CD14-positive monocyte (primary cell): ENCODE measurements around the gene TOMM6. TPM values are rescaled to one million over a fixed set of nuclear protein-coding genes. Genes with fewer than 3 reads are reported as not detected.

ENCODE experiments used
- DNase-seq, 3 donors: peaks; one replicate each; pipeline ENCODE4 v3.0.0-alpha.2; 2011 to 2022
- H2AFZ ChIP-seq: 2 replicates; pipeline ENCODE4 v1.6.0; 2012; ENCODE audit warnings: mild to moderate bottlenecking, low read depth, low read length, inconsistent platforms; ENCODE audit not compliant: insufficient read depth, poor library complexity, severe bottlenecking
- H3K27ac ChIP-seq, 2 donors: 1 replicate in 1 of 2; 2 replicates in 1 of 2; pipeline ENCODE4 v1.5.1; 2012 to 2013; ENCODE audit warnings: low read length in 2 of 2, control low read depth in 1 of 2, inconsistent platforms in 1 of 2, low read depth in 1 of 2, mild to moderate bottlenecking in 1 of 2
- H3K27me3 ChIP-seq, 2 donors: one replicate each; pipeline versions ENCODE4 v1.6.0 to v1.6.1; 2011 to 2013; ENCODE audit warnings: low read length in 2 of 2; ENCODE audit not compliant: control insufficient read depth in 2 of 2, insufficient read depth in 2 of 2
- H3K36me3 ChIP-seq, 2 donors: replicated peaks in 1 of 2; 1 replicate in 1 of 2; 2 replicates in 1 of 2; pipeline versions ENCODE4 v1.5.1 to v1.6.1; 2012 to 2013; ENCODE audit warnings: low read length in 2 of 2, control low read depth in 1 of 2, inconsistent platforms in 1 of 2, mild to moderate bottlenecking in 1 of 2; ENCODE audit not compliant: insufficient read depth in 2 of 2, control insufficient read depth in 1 of 2
- H3K4me1 ChIP-seq, 2 donors: 1 replicate in 1 of 2; 2 replicates in 1 of 2; pipeline versions ENCODE4 v1.5.1 to v1.6.1; 2012 to 2013; ENCODE audit warnings: low read length in 2 of 2, control low read depth in 1 of 2, inconsistent platforms in 1 of 2, mild to moderate bottlenecking in 1 of 2, moderate library complexity in 1 of 2; ENCODE audit not compliant: insufficient read depth in 2 of 2, control insufficient read depth in 1 of 2
- H3K4me2 ChIP-seq: replicated peaks from 2 replicates; pipeline ENCODE3; 2012; ENCODE audit warnings: low read length, moderate library complexity, mild to moderate bottlenecking; ENCODE audit not compliant: poor library complexity, severe bottlenecking; ENCODE audit errors: extremely low read depth
- H3K4me3 ChIP-seq, 3 experiments: fragments of 200-600 bp in 1 of 3; sonication (generic) in 1 of 3; replicated peaks in 1 of 3; 1 replicate in 2 of 3; 2 replicates in 1 of 3; pipeline ENCODE4 v1.5.1; 2011 to 2013; ENCODE audit warnings: low read length in 3 of 3, mild to moderate bottlenecking in 3 of 3, control low read depth in 2 of 3, low read depth in 2 of 3, inconsistent platforms in 1 of 3, moderate library complexity in 1 of 3
- H3K79me2 ChIP-seq: 2 replicates; pipeline ENCODE4 v1.6.0; 2012; ENCODE audit warnings: mild to moderate bottlenecking, control low read depth, inconsistent platforms, low read length, moderate library complexity; ENCODE audit not compliant: insufficient read depth
- H3K9ac ChIP-seq: 2 replicates; pipeline ENCODE4 v1.6.0; 2017; ENCODE audit warnings: low read length, mild to moderate bottlenecking; ENCODE audit not compliant: insufficient read depth, poor library complexity, severe bottlenecking
- H3K9me3 ChIP-seq, 2 donors: replicated peaks in 1 of 2; 1 replicate in 1 of 2; 2 replicates in 1 of 2; pipeline versions ENCODE4 v1.5.1 to v1.6.1; 2012 to 2013; ENCODE audit warnings: low read length in 2 of 2, control low read depth in 1 of 2; ENCODE audit not compliant: control insufficient read depth in 1 of 2, insufficient read depth in 1 of 2
- H4K20me1 ChIP-seq: 2 replicates; pipeline ENCODE4 v1.6.0; 2012; ENCODE audit warnings: mild to moderate bottlenecking, low read length, control low read depth, moderate library complexity; ENCODE audit not compliant: insufficient read depth
- H3K27ac Mint-ChIP-seq, 7 donors: one replicate each; pipeline ENCODE4 v1.8.0; 2020; ENCODE audit warnings: mild to moderate bottlenecking in 7 of 7, mixed read lengths in 7 of 7, moderate library complexity in 6 of 7, inconsistent platforms in 2 of 7
- H3K27me3 Mint-ChIP-seq, 3 donors: one replicate each; pipeline ENCODE4 v1.8.0; 2021 to 2022; ENCODE audit warnings: low read depth in 3 of 3, mild to moderate bottlenecking in 3 of 3, mixed read lengths in 3 of 3, moderate library complexity in 3 of 3, inconsistent platforms in 1 of 3
- H3K36me3 Mint-ChIP-seq, 2 donors: one replicate each; pipeline ENCODE4 v1.8.0; 2020; ENCODE audit warnings: mixed read lengths in 2 of 2, inconsistent platforms in 1 of 2, mild to moderate bottlenecking in 1 of 2
- H3K4me1 Mint-ChIP-seq: one replicate; pipeline ENCODE4 v1.8.0; 2020; ENCODE audit warnings: mild to moderate bottlenecking, mixed read lengths
- H3K4me3 Mint-ChIP-seq, 2 donors: one replicate each; pipeline ENCODE4 v1.8.0; 2020; ENCODE audit warnings: mild to moderate bottlenecking in 2 of 2, mixed read lengths in 2 of 2, moderate library complexity in 1 of 2
- H3K9me3 Mint-ChIP-seq, 7 donors: one replicate each; pipeline ENCODE4 v1.8.0; 2020 to 2022; ENCODE audit warnings: mixed read lengths in 7 of 7, mild to moderate bottlenecking in 6 of 7, moderate library complexity in 6 of 7, inconsistent platforms in 2 of 7
- WGBS: methylation state at CpG from one replicate; pipeline ENCODE4 v1.1.5; 2013; ENCODE audit warnings: missing lambda C conversion rate; ENCODE audit not compliant: insufficient coverage; 5-methylcytosine and 5-hydroxymethylcytosine counted together
- intact Hi-C, 2 donors: fragments of 100-400 bp; cut with micrococcal nuclease; formaldehyde crosslinking; loops; one replicate each; pipeline versions ENCODE4 v1.15.0 to v1.15.1; 2023
- polyA plus RNA-seq, 3 donors: library from polyadenylated mRNA; depleted of rRNA in 1 of 3; unstranded in 2 of 3; stranded (reverse) in 1 of 3; fragments of 300-500 nt in 2 of 3; fragments of >200 nt in 1 of 3; fragmentation: Illumina TruSeq in 2 of 3; gene quantifications; 1 replicate in 2 of 3; 2 replicates in 1 of 3; pipeline ENCODE4 v1.2.3, GENCODE V29; 2012 to 2021
- TF ChIP-seq, protein P1 (sequence below): fragments of 200-600 bp; IDR thresholded peaks from one replicate; pipeline ENCODE4 v1.8.0; 2022; ENCODE audit warnings: antibody characterized with exemption, mild to moderate bottlenecking

TOMM6 gene
- polyA plus RNA-seq, 3 donors = 271 to 382 (median 343) TPM

DNA sequence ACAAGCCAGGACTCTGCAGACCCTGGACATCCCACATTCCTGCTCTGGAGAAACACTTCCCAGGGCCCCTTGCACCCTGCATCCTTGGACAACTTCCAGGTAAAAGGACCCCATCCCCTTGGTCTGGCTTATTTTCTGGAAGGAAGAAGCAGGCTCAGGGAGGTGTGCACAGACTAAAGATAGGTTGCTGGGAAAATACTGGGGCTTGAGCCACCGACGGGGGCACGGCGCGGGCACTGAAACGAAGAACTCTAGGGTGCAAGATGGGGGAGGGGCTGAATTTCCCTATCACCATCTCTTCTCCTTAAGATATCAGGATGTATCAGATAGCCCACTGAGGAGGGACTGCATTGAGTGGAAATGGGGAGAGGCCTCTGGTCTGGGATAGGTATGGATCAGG is 8.6 kb upstream of the TOMM6 start:
- Histone ChIP-seq H2AFZ (peak overlapping the region; percentile 56), H3K4me2 (peak overlapping the region; percentile 93), H3K27ac (peak overlapping the region in 1 of 2 donors; percentile 57), H3K79me2 (peaks cover 7% of the 10 kb centered on the region), H3K4me3 (peak overlapping the region in 1 of 3 experiments; percentile 84), H4K20me1 (no peaks in the 10 kb centered on the region), H3K4me1 (peaks cover 46 to 63% of the 10 kb centered on the region in 2 donors), H3K9ac (no peak overlapping the region), H3K27me3 (peaks cover 0 to 3% of the 10 kb centered on the region in 2 donors), H3K36me3 (peaks cover 13 to 18% of the 10 kb centered on the region in 2 donors), H3K9me3 (no peaks in the 10 kb centered on the region)
- WGBS = no CpG with 5 or more reads among the region's 6 CpGs
- peaks cover 3 to 13% (median 4%) of the 10 kb centered on the region in 3 donors for H3K27me3 Mint-ChIP-seq
- no peaks in the 10 kb centered on the region for H3K9me3 Mint-ChIP-seq
- H3K36me3 Mint-ChIP-seq = peaks cover 20 to 27% of the 10 kb centered on the region in 2 donors
- TF ChIP-seq, protein P1, sequence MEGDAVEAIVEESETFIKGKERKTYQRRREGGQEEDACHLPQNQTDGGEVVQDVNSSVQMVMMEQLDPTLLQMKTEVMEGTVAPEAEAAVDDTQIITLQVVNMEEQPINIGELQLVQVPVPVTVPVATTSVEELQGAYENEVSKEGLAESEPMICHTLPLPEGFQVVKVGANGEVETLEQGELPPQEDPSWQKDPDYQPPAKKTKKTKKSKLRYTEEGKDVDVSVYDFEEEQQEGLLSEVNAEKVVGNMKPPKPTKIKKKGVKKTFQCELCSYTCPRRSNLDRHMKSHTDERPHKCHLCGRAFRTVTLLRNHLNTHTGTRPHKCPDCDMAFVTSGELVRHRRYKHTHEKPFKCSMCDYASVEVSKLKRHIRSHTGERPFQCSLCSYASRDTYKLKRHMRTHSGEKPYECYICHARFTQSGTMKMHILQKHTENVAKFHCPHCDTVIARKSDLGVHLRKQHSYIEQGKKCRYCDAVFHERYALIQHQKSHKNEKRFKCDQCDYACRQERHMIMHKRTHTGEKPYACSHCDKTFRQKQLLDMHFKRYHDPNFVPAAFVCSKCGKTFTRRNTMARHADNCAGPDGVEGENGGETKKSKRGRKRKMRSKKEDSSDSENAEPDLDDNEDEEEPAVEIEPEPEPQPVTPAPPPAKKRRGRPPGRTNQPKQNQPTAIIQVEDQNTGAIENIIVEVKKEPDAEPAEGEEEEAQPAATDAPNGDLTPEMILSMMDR = no peak
- peaks cover 48% of the 10 kb centered on the region for H3K4me1 Mint-ChIP-seq
- peak overlapping the region; percentile 84 to 92 for H3K4me3 Mint-ChIP-seq
- DNase-seq = no peak
- H3K27ac Mint-ChIP-seq = peak overlapping the region in 5 of 7 donors; percentile 51 to 91 (median 87)
- intact Hi-C loops = loop anchor here (5.0 to 10.0 kb wide), 3 partner anchors 72 to 174 kb away; no protein-coding TSS in a partner anchor

DNA sequence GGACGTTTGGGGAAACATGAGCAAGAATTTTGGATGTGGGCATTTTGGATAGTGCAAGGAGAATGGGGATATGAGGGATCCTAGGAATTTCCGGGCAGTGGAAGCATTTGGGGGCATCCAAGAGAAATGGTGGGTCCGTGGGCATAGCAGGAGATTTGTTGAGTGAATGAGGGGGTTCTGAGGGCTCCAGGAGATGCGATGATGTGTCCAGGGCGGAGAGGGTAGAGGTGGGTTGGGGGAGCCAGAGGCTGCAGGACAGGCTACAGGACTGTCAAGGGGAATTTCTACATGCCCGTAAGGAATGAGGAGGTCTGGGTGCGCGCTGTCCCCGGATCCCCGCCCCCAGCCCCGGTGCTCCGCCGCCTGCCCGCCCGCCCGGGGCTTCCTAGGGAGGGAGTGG is 8.2 kb upstream of the TOMM6 start:
- Histone ChIP-seq H3K4me1 (peaks cover 50 to 68% of the 10 kb centered on the region in 2 donors), H3K27me3 (peaks cover 0 to 3% of the 10 kb centered on the region in 2 donors), H2AFZ (peak overlapping the region; percentile 56), H3K36me3 (peaks cover 10 to 14% of the 10 kb centered on the region in 2 donors), H3K27ac (peak overlapping the region in 1 of 2 donors; percentile 57), H3K4me2 (peak overlapping the region; percentile 93), H3K4me3 (peak overlapping the region; percentile 23 to 84 (median 52)), H3K9me3 (no peaks in the 10 kb centered on the region), H4K20me1 (no peaks in the 10 kb centered on the region), H3K9ac (peak overlapping the region; percentile 46), H3K79me2 (peaks cover 7% of the 10 kb centered on the region)
- 4% methylated on average over 16 of the region's 16 CpGs for WGBS
- Mint-ChIP-seq H3K9me3 (no peaks in the 10 kb centered on the region), H3K36me3 (peaks cover 16 to 23% of the 10 kb centered on the region in 2 donors), H3K4me3 (peak overlapping the region; percentile 84 to 92), H3K27me3 (peaks cover 3 to 13% (median 6%) of the 10 kb centered on the region in 3 donors), H3K4me1 (peaks cover 53% of the 10 kb centered on the region), H3K27ac (peak overlapping the region in 6 of 7 donors; percentile 51 to 91 (median 83))
- no peak for DNase-seq
- TF ChIP-seq, protein P1 = no peak
- intact Hi-C loops = loop anchor here (5.0 to 10.0 kb wide), 3 partner anchors 72 to 175 kb away; no protein-coding TSS in a partner anchor
